ENCODE data around the gene NUP50.

NUP50 gene

GRCh38 chr22:45217345-45217744, 53.6 kb downstream of the NUP50 start:
- H2AK5ac ChIP-seq (ENCODE audit: low read depth, low read length) = no peak overlapping the region

GRCh38 chr22:45217806-45218205, 54.1 kb downstream of the NUP50 start:
- no CpG with 5 or more reads among the region's 14 CpGs for WGBS, 2 donors (ENCODE audit: extremely low coverage in 2 of 2, insufficient read length in 2 of 2, insufficient replicate concordance in 1 of 2)
- no peak overlapping the region for H2BK120ac ChIP-seq (ENCODE audit: low read depth, low read length)

More at GRCh38 chr22:45217345-45217744, 53.6 kb downstream of the NUP50 start:
- no peaks in the 10 kb centered on the region for H3K36me3 ChIP-seq (replicated peaks in 1 of 2; ENCODE audit: control insufficient read depth in 2 of 2, insufficient read depth in 2 of 2, low read length in 2 of 2)
- no peak overlapping the region for H4K8ac ChIP-seq (ENCODE audit: low read depth, low read length)
- H3K14ac ChIP-seq (ENCODE audit: low read length) = no peak overlapping the region
- no peak overlapping the region for H3K23ac ChIP-seq (ENCODE audit: low read depth, low read length, poor library complexity)
- H3K9ac ChIP-seq (ENCODE audit: low read depth, low read length, poor library complexity) = no peak overlapping the region
- H3K4me3 ChIP-seq (ENCODE audit: low read length in 2 of 2) = no peak overlapping the region
- no peak overlapping the region for H2BK12ac ChIP-seq (ENCODE audit: low read length)
- H2BK120ac ChIP-seq (ENCODE audit: low read depth, low read length) = no peak overlapping the region
- no peaks in the 10 kb centered on the region for H3K9me3 ChIP-seq (replicated peaks in 1 of 2; ENCODE audit: control insufficient read depth in 2 of 2, insufficient read depth in 1 of 2, low read depth in 1 of 2, low read length in 2 of 2)
- H2BK5ac ChIP-seq (ENCODE audit: low read length) = no peak overlapping the region
- H3K4me1 ChIP-seq (ENCODE audit: control insufficient read depth in 2 of 2, insufficient read depth in 1 of 2, low read depth in 1 of 2, low read length in 2 of 2) = peaks cover 10 to 13% of the 10 kb centered on the region in 2 donors
- no peak overlapping the region for H2BK15ac ChIP-seq (ENCODE audit: low read length)
- no peak overlapping the region for H3K4ac ChIP-seq (ENCODE audit: low read length)
- no CpG with 5 or more reads among the region's 6 CpGs for WGBS, 2 donors (ENCODE audit: extremely low coverage in 2 of 2, insufficient read length in 2 of 2, insufficient replicate concordance in 1 of 2)
- H3K4me2 ChIP-seq (ENCODE audit: insufficient read depth, low read length, poor library complexity, severe bottlenecking) = no peak overlapping the region
- no peak for DNase-seq (ENCODE audit: low spot score)
- H3K27ac ChIP-seq (replicated peaks; ENCODE audit: low read length) = no peak overlapping the region
- no peaks in the 10 kb centered on the region for H3K79me1 ChIP-seq (ENCODE audit: low read depth, low read length)
- H3K27me3 ChIP-seq (ENCODE audit: control insufficient read depth in 3 of 3, insufficient read depth in 3 of 3, low read depth in 1 of 3, low read length in 3 of 3) = no peaks in the 10 kb centered on the region
- no peak overlapping the region for H2AFZ ChIP-seq (ENCODE audit: low read length)
- H4K91ac ChIP-seq (ENCODE audit: low read depth, low read length, poor library complexity) = no peak overlapping the region
- no peak overlapping the region for H3K18ac ChIP-seq (ENCODE audit: low read length)

GRCh38 chr22:45218976-45219375, 55.3 kb downstream of the NUP50 start:
- H2AFZ ChIP-seq (ENCODE audit: low read length) = no peak overlapping the region
- H3K4me1 ChIP-seq (ENCODE audit: control insufficient read depth in 2 of 2, insufficient read depth in 1 of 2, low read depth in 1 of 2, low read length in 2 of 2) = peaks cover 7 to 13% of the 10 kb centered on the region in 2 donors
- no peak overlapping the region for H3K4me2 ChIP-seq (ENCODE audit: insufficient read depth, low read length, poor library complexity, severe bottlenecking)
- H3K14ac ChIP-seq (ENCODE audit: low read length) = no peak overlapping the region
- no CpG with 5 or more reads among the region's 9 CpGs for WGBS, 2 donors (ENCODE audit: extremely low coverage in 2 of 2, insufficient read length in 2 of 2, insufficient replicate concordance in 1 of 2)
- no peak overlapping the region for H3K4ac ChIP-seq (ENCODE audit: low read length)
- H2AK5ac ChIP-seq (ENCODE audit: low read depth, low read length) = no peak overlapping the region
- no peak overlapping the region for H4K8ac ChIP-seq (ENCODE audit: low read depth, low read length)
- H3K79me1 ChIP-seq (ENCODE audit: low read depth, low read length) = no peaks in the 10 kb centered on the region
- no peak overlapping the region for H3K4me3 ChIP-seq (ENCODE audit: low read length in 2 of 2)
- H2BK120ac ChIP-seq (ENCODE audit: low read depth, low read length) = no peak overlapping the region
- no peaks in the 10 kb centered on the region for H3K27me3 ChIP-seq (ENCODE audit: control insufficient read depth in 3 of 3, insufficient read depth in 3 of 3, low read depth in 1 of 3, low read length in 3 of 3)
- no peak for DNase-seq (ENCODE audit: low spot score)
- H4K91ac ChIP-seq (ENCODE audit: low read depth, low read length, poor library complexity) = no peak overlapping the region
- H3K27ac ChIP-seq (replicated peaks; ENCODE audit: low read length) = no peak overlapping the region
- H2BK12ac ChIP-seq (ENCODE audit: low read length) = no peak overlapping the region
- no peaks in the 10 kb centered on the region for H3K36me3 ChIP-seq (replicated peaks in 1 of 2; ENCODE audit: control insufficient read depth in 2 of 2, insufficient read depth in 2 of 2, low read length in 2 of 2)
- no peak overlapping the region for H2BK15ac ChIP-seq (ENCODE audit: low read length)
- H3K18ac ChIP-seq (ENCODE audit: low read length) = no peak overlapping the region
- H3K23ac ChIP-seq (ENCODE audit: low read depth, low read length, poor library complexity) = no peak overlapping the region
- H3K9ac ChIP-seq (ENCODE audit: low read depth, low read length, poor library complexity) = no peak overlapping the region
- no peaks in the 10 kb centered on the region for H3K9me3 ChIP-seq (replicated peaks in 1 of 2; ENCODE audit: control insufficient read depth in 2 of 2, insufficient read depth in 1 of 2, low read depth in 1 of 2, low read length in 2 of 2)
- no peak overlapping the region for H2BK5ac ChIP-seq (ENCODE audit: low read length)

More at GRCh38 chr22:45217806-45218205, 54.1 kb downstream of the NUP50 start:
- no peaks in the 10 kb centered on the region for H3K79me1 ChIP-seq (ENCODE audit: low read depth, low read length)
- H4K91ac ChIP-seq (ENCODE audit: low read depth, low read length, poor library complexity) = no peak overlapping the region
- H2BK5ac ChIP-seq (ENCODE audit: low read length) = no peak overlapping the region
- H2BK15ac ChIP-seq (ENCODE audit: low read length) = no peak overlapping the region
- no peak overlapping the region for H3K9ac ChIP-seq (ENCODE audit: low read depth, low read length, poor library complexity)
- no peak overlapping the region for H3K18ac ChIP-seq (ENCODE audit: low read length)
- no peak overlapping the region for H2AFZ ChIP-seq (ENCODE audit: low read length)
- peaks cover 8 to 13% of the 10 kb centered on the region in 2 donors for H3K4me1 ChIP-seq (ENCODE audit: control insufficient read depth in 2 of 2, insufficient read depth in 1 of 2, low read depth in 1 of 2, low read length in 2 of 2)
- no peak overlapping the region for H3K4me2 ChIP-seq (ENCODE audit: insufficient read depth, low read length, poor library complexity, severe bottlenecking)
- no peak overlapping the region for H3K23ac ChIP-seq (ENCODE audit: low read depth, low read length, poor library complexity)
- H3K9me3 ChIP-seq (replicated peaks in 1 of 2; ENCODE audit: control insufficient read depth in 2 of 2, insufficient read depth in 1 of 2, low read depth in 1 of 2, low read length in 2 of 2) = no peaks in the 10 kb centered on the region
- H2AK5ac ChIP-seq (ENCODE audit: low read depth, low read length) = no peak overlapping the region
- no peak overlapping the region for H3K4ac ChIP-seq (ENCODE audit: low read length)
- H3K27ac ChIP-seq (replicated peaks; ENCODE audit: low read length) = no peak overlapping the region
- no peak overlapping the region for H2BK12ac ChIP-seq (ENCODE audit: low read length)
- H3K27me3 ChIP-seq (ENCODE audit: control insufficient read depth in 3 of 3, insufficient read depth in 3 of 3, low read depth in 1 of 3, low read length in 3 of 3) = no peaks in the 10 kb centered on the region
- no peaks in the 10 kb centered on the region for H3K36me3 ChIP-seq (replicated peaks in 1 of 2; ENCODE audit: control insufficient read depth in 2 of 2, insufficient read depth in 2 of 2, low read length in 2 of 2)
- no peak for DNase-seq (ENCODE audit: low spot score)
- no peak overlapping the region for H3K4me3 ChIP-seq (ENCODE audit: low read length in 2 of 2)
- no peak overlapping the region for H3K14ac ChIP-seq (ENCODE audit: low read length)
- no peak overlapping the region for H4K8ac ChIP-seq (ENCODE audit: low read depth, low read length)

- DNase-seq (ENCODE audit: low spot score) = no peak
- H2BK12ac ChIP-seq (ENCODE audit: low read length) = no peak overlapping the region
- no peak overlapping the region for H2AFZ ChIP-seq (ENCODE audit: low read length)
These were observed 57.5 kb downstream of the NUP50 start for GRCh38 chr22:45221201-45221600.

More at GRCh38 chr22:45221201-45221600, 57.5 kb downstream of the NUP50 start:
- Histone ChIP-seq H3K14ac (ENCODE audit: low read length) (no peak overlapping the region), H3K4me1 (ENCODE audit: control insufficient read depth in 2 of 2, insufficient read depth in 1 of 2, low read depth in 1 of 2, low read length in 2 of 2) (peaks cover 25 to 27% of the 10 kb centered on the region in 2 donors), H2BK15ac (ENCODE audit: low read length) (no peak overlapping the region), H3K9ac (ENCODE audit: low read depth, low read length, poor library complexity) (no peak overlapping the region), H3K36me3 (replicated peaks in 1 of 2; ENCODE audit: control insufficient read depth in 2 of 2, insufficient read depth in 2 of 2, low read length in 2 of 2) (peaks cover 0 to 1% of the 10 kb centered on the region in 2 donors), H2BK120ac (ENCODE audit: low read depth, low read length) (no peak overlapping the region), H3K9me3 (replicated peaks in 1 of 2; ENCODE audit: control insufficient read depth in 2 of 2, insufficient read depth in 1 of 2, low read depth in 1 of 2, low read length in 2 of 2) (no peaks in the 10 kb centered on the region), H3K79me1 (ENCODE audit: low read depth, low read length) (no peaks in the 10 kb centered on the region), H3K27me3 (ENCODE audit: control insufficient read depth in 3 of 3, insufficient read depth in 3 of 3, low read depth in 1 of 3, low read length in 3 of 3) (no peaks in the 10 kb centered on the region), H3K4me2 (ENCODE audit: insufficient read depth, low read length, poor library complexity, severe bottlenecking) (no peak overlapping the region), H4K91ac (ENCODE audit: low read depth, low read length, poor library complexity) (no peak overlapping the region), H2BK5ac (ENCODE audit: low read length) (no peak overlapping the region), H3K27ac (replicated peaks; ENCODE audit: low read length) (no peak overlapping the region), H4K8ac (ENCODE audit: low read depth, low read length) (no peak overlapping the region), H3K4me3 (ENCODE audit: low read length in 2 of 2) (no peak overlapping the region), H3K4ac (ENCODE audit: low read length) (no peak overlapping the region), H2AK5ac (ENCODE audit: low read depth, low read length) (no peak overlapping the region), H3K18ac (ENCODE audit: low read length) (no peak overlapping the region), H3K23ac (ENCODE audit: low read depth, low read length, poor library complexity) (no peak overlapping the region)
- no CpG with 5 or more reads among the region's 5 CpGs for WGBS, 2 donors (ENCODE audit: extremely low coverage in 2 of 2, insufficient read length in 2 of 2, insufficient replicate concordance in 1 of 2)

Data from neuronal stem cell (in vitro differentiated cells).